HepG2 (cell line): ENCODE data around the gene TNNT3. TPM values are rescaled to one million over a fixed set of nuclear protein-coding genes. Genes with fewer than 3 reads are reported as not detected.

Experiments used
- ATAC-seq: fragments of 200-7000 bp; cut with Tn5 transposase; 3 replicates; pipeline ENCODE4 v1.9.1; 2020; ENCODE audit warnings: mild to moderate bottlenecking, moderate library complexity
- BruUV-seq: library from RNA; stranded (reverse); fragments of 400-500 nt; replicated peaks from 2 replicates; lab custom pipeline; 2021; lab: Mats Ljungman, UMichigan
- CTCF ChIA-PET: fragments of 300-600 bp; formaldehyde crosslinking; extraction: SDS; loops from one replicate; lab custom pipeline; 2021; ENCODE audit warnings: low total read pairs, inconsistent platforms, low intra/inter-chr PET ratio; lab: Yijun Ruan, JAX
- POLR2A ChIA-PET: fragments of 350-600 bp; sonication (Branson Sonifier 250); formaldehyde crosslinking; loops from one replicate; lab custom pipeline; 2020; ENCODE audit warnings: antibody characterized with exemption, inconsistent platforms; lab: Yijun Ruan, JAX
- DNase-seq: peaks from one replicate; pipeline ENCODE4 v3.0.0-alpha.2; 2015; ENCODE audit warnings: low spot score
- FAIRE-seq: peaks from 3 replicates; lab custom pipeline; 2011; peaks lifted over from hg19 to GRCh38; lab: Jason Lieb, UNC
- H2AFZ ChIP-seq: one replicate; pipeline ENCODE4 v1.6.1; 2011; ENCODE audit warnings: low read length, inconsistent platforms
- H3K27ac ChIP-seq: fragments of 300-600 bp; 3 replicates; pipeline ENCODE4 v1.8.0; 2011; ENCODE audit warnings: mixed run types, mild to moderate bottlenecking, mixed read lengths, low read length, inconsistent platforms; ENCODE audit not compliant: insufficient read depth; ENCODE audit errors: extremely low read length
- H3K27me3 ChIP-seq, 2 experiments: fragments of 200-600 bp in 1 of 2; 2 replicates in 1 of 2; 3 replicates in 1 of 2; pipeline versions ENCODE4 v1.6.0 to v1.8.0; 2011; ENCODE audit warnings: low read length in 2 of 2, mild to moderate bottlenecking in 2 of 2, moderate library complexity in 2 of 2, inconsistent platforms in 1 of 2; ENCODE audit not compliant: insufficient read depth in 2 of 2, control insufficient read depth in 1 of 2
- H3K36me3 ChIP-seq, 2 experiments: fragments of 200-600 bp in 1 of 2; replicated peaks in 1 of 2; 2 replicates in 1 of 2; 3 replicates in 1 of 2; pipeline versions ENCODE4 v1.5.1 to v1.8.0; 2011; ENCODE audit warnings: low read length in 2 of 2, inconsistent platforms in 1 of 2; ENCODE audit not compliant: insufficient read depth in 2 of 2, control insufficient read depth in 1 of 2
- H3K4me1 ChIP-seq: 2 replicates; pipeline ENCODE4 v1.5.1; 2012; ENCODE audit warnings: low read length, inconsistent platforms; ENCODE audit not compliant: insufficient read depth
- H3K4me2 ChIP-seq: 2 replicates; pipeline ENCODE4 v1.6.0; 2011; ENCODE audit warnings: low read depth, low read length, inconsistent platforms
- H3K4me3 ChIP-seq, 3 experiments: fragments of 200-600 bp in 1 of 3; sonication (generic), shearing (Covaris generic) in 1 of 3; replicated peaks in 1 of 3; 2 replicates each; pipeline ENCODE4 v1.5.1; 2011 to 2016; ENCODE audit warnings: low read length in 3 of 3, inconsistent platforms in 2 of 3, low read depth in 2 of 3, mild to moderate bottlenecking in 2 of 3, control low read depth in 1 of 3, mixed read lengths in 1 of 3; ENCODE audit not compliant: insufficient read depth in 1 of 3
- H3K79me2 ChIP-seq: one replicate; pipeline ENCODE4 v1.6.1; 2011; ENCODE audit warnings: low read length, inconsistent platforms; ENCODE audit not compliant: insufficient read depth
- H3K9ac ChIP-seq: 2 replicates; pipeline ENCODE4 v1.6.0; 2011; ENCODE audit warnings: mild to moderate bottlenecking, low read depth, low read length, inconsistent platforms; ENCODE audit not compliant: insufficient read depth
- H3K9me3 ChIP-seq: 2 replicates; pipeline ENCODE4 v1.5.1; 2012; ENCODE audit warnings: mild to moderate bottlenecking, low read length
- H4K20me1 ChIP-seq: 2 replicates; pipeline ENCODE4 v1.6.0; 2011; ENCODE audit warnings: inconsistent platforms, mild to moderate bottlenecking, low read length, moderate library complexity; ENCODE audit not compliant: insufficient read depth
- ARID2 ChIP-seq: sonication (generic); formaldehyde crosslinking; IDR thresholded peaks from 2 replicates; pipeline ENCODE4 v1.8.1; 2022; ENCODE audit warnings: mild to moderate bottlenecking, missing genetic modification reagents, borderline replicate concordance
- DRAP1 ChIP-seq: IDR thresholded peaks from 2 replicates; pipeline ENCODE4 v1.6.1; 2016; ENCODE audit warnings: missing genetic modification reagents, missing compliant biosample characterization
- ERF ChIP-seq: IDR thresholded peaks from 2 replicates; pipeline ENCODE4 v1.6.1; 2018; ENCODE audit warnings: missing biosample characterization, missing genetic modification reagents
- GATAD2A ChIP-seq: IDR thresholded peaks from 2 replicates; pipeline ENCODE4 v1.6.1; 2016
- PHF21A ChIP-seq: sonication (generic); formaldehyde crosslinking; IDR thresholded peaks from 2 replicates; pipeline ENCODE4 v1.5.0; 2020; ENCODE audit warnings: mild to moderate bottlenecking, missing genetic modification reagents
- THAP8 ChIP-seq: sonication (generic); formaldehyde crosslinking; IDR thresholded peaks from 2 replicates; pipeline ENCODE4 v1.5.1; 2020; ENCODE audit warnings: missing genetic modification reagents, mild to moderate bottlenecking, borderline replicate concordance
- ZBTB43 ChIP-seq: sonication (generic); formaldehyde crosslinking; conservative IDR thresholded peaks from 2 replicates; pipeline ENCODE4 v1.4.0; 2020; ENCODE audit warnings: missing genetic modification reagents
- ZFP37 ChIP-seq: sonication (generic); formaldehyde crosslinking; IDR thresholded peaks from 2 replicates; pipeline ENCODE4 v1.4.0; 2020; ENCODE audit warnings: missing genetic modification reagents, borderline replicate concordance
- ZNF333 ChIP-seq: sonication (generic); formaldehyde crosslinking; IDR thresholded peaks from 2 replicates; pipeline ENCODE4 v1.4.0; 2020; ENCODE audit warnings: mild to moderate bottlenecking, missing genetic modification reagents, borderline replicate concordance
- ZNF790 ChIP-seq: sonication (generic); formaldehyde crosslinking; IDR thresholded peaks from 2 replicates; pipeline ENCODE4 v1.8.0; 2022; ENCODE audit warnings: missing genetic modification reagents, mild to moderate bottlenecking, borderline replicate concordance
- ZNF800 ChIP-seq: sonication (generic); formaldehyde crosslinking; IDR thresholded peaks from 2 replicates; pipeline ENCODE4 v1.4.0; 2020; ENCODE audit warnings: missing genetic modification reagents
- WGBS: methylation state at CpG from one replicate; pipeline ENCODE4 v1.1.6; 2017; ENCODE audit warnings: low lambda C conversion rate; 5-methylcytosine and 5-hydroxymethylcytosine counted together
- in situ Hi-C: cut with HindIII; loops from 2 replicates; pipeline ENCODE4 v1.10.0; 2017; ENCODE audit warnings: low pct_unique_long_range_greater_than_20kb; ENCODE audit not compliant: extremely low pct_ligation_motif_present
- intact Hi-C: fragments of 100-400 bp; cut with micrococcal nuclease; formaldehyde crosslinking; loops from one replicate; pipeline ENCODE4 v1.10.0; 2022; ENCODE audit not compliant: unreplicated experiment
- polyA plus RNA-seq, 8 experiments: library from polyadenylated mRNA; depleted of rRNA in 3 of 8; stranded (reverse) in 7 of 8; unstranded in 1 of 8; fragments of >200 nt; fragmentation: Illumina TruSeq in 4 of 8; extraction: Trizol in 4 of 8; gene quantifications; 2 replicates each; pipeline versions ENCODE4 v1.2.1 to v1.2.3, GENCODE V29; 2011 to 2016; ENCODE audit warnings: low read depth in 4 of 8, missing spikeins in 1 of 8, mixed read lengths in 1 of 8; ENCODE audit not compliant: insufficient read depth in 1 of 8
- total RNA-seq, 5 experiments: library from RNA; depleted of rRNA; stranded (reverse); fragments of >200 nt; fragmentation: Illumina TruSeq; extraction: Trizol; gene quantifications; 2 replicates each; pipeline ENCODE4 v1.2.3, GENCODE V29; 2016; ENCODE audit warnings: low read depth in 1 of 5
- TF ChIP-seq, protein P1 (sequence below): sonication (generic); formaldehyde crosslinking; IDR thresholded peaks from 2 replicates; pipeline ENCODE4 v1.5.1; 2020; ENCODE audit warnings: mild to moderate bottlenecking, missing genetic modification reagents
- TF ChIP-seq, protein P2 (sequence below): sonication (generic); formaldehyde crosslinking; IDR thresholded peaks from 2 replicates; pipeline ENCODE4 v1.4.0; 2020; ENCODE audit warnings: missing genetic modification reagents, borderline replicate concordance

Gene TNNT3
- total and polyA plus RNA-seq, 2 of the 13 experiments (the other 11 are each of a cell fraction or from before 2014, with no cell fraction given) = not detected

- Histone ChIP-seq H3K4me3 (no peak overlapping the region), H3K4me2 (no peak overlapping the region), H3K9ac (no peak overlapping the region), H3K4me1 (no peaks in the 10 kb centered on the region), H3K9me3 (no peaks in the 10 kb centered on the region), H3K79me2 (no peaks in the 10 kb centered on the region), H4K20me1 (no peaks in the 10 kb centered on the region), H2AFZ (no peak overlapping the region), H3K36me3 (no peaks in the 10 kb centered on the region), H3K27me3 (peaks cover 25 to 77% of the 10 kb centered on the region in 2 experiments), H3K27ac (no peak overlapping the region)
- in situ Hi-C loops (no loop called here), intact Hi-C loops (no loop called here)
- DNase-seq (no peak), ATAC-seq (no peak), FAIRE-seq (no peak)
- 44% methylated on average over 9 of the region's 9 CpGs for WGBS
- POLR2A ChIA-PET = no interaction called here
- no TSS peak for BruUV-seq
- CTCF ChIA-PET = no interaction called here
- TF ChIP-seq ZBTB43 (CRISPR knock-in tag) (no peak), THAP8 (no peak), DRAP1 (CRISPR knock-in tag) (no peak), ZNF800 (CRISPR knock-in tag) (no peak), ERF (no peak), GATAD2A (CRISPR knock-in tag) (no peak), PHF21A (no peak), ZFP37 (no peak), ZNF333 (CRISPR knock-in tag) (no peak), ARID2 (CRISPR knock-in tag) (no peak), ZNF790 (no peak)
- TF ChIP-seq, protein P1, sequence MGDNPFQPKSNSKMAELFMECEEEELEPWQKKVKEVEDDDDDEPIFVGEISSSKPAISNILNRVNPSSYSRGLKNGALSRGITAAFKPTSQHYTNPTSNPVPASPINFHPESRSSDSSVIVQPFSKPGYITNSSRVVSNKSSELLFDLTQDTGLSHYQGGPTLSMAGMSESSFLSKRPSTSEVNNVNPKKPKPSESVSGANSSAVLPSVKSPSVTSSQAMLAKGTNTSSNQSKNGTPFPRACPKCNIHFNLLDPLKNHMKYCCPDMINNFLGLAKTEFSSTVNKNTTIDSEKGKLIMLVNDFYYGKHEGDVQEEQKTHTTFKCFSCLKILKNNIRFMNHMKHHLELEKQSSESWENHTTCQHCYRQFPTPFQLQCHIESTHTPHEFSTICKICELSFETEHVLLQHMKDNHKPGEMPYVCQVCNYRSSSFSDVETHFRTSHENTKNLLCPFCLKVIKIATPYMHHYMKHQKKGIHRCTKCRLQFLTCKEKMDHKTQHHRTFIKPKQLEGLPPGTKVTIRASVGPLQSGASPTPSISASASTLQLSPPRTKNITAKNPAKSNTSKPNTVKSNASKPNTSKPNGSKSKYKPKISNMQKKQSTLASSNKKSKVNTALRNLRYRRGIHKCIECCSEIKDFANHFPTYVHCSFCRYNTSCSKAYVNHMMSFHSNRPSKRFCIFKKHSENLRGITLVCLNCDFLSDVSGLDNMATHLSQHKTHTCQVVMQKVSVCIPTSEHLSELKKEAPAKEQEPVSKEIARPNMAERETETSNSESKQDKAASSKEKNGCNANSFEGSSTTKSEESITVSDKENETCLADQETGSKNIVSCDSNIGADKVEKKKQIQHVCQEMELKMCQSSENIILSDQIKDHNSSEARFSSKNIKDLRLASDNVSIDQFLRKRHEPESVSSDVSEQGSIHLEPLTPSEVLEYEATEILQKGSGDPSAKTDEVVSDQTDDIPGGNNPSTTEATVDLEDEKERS (CRISPR knock-in tag) = no peak
- TF ChIP-seq, protein P2, sequence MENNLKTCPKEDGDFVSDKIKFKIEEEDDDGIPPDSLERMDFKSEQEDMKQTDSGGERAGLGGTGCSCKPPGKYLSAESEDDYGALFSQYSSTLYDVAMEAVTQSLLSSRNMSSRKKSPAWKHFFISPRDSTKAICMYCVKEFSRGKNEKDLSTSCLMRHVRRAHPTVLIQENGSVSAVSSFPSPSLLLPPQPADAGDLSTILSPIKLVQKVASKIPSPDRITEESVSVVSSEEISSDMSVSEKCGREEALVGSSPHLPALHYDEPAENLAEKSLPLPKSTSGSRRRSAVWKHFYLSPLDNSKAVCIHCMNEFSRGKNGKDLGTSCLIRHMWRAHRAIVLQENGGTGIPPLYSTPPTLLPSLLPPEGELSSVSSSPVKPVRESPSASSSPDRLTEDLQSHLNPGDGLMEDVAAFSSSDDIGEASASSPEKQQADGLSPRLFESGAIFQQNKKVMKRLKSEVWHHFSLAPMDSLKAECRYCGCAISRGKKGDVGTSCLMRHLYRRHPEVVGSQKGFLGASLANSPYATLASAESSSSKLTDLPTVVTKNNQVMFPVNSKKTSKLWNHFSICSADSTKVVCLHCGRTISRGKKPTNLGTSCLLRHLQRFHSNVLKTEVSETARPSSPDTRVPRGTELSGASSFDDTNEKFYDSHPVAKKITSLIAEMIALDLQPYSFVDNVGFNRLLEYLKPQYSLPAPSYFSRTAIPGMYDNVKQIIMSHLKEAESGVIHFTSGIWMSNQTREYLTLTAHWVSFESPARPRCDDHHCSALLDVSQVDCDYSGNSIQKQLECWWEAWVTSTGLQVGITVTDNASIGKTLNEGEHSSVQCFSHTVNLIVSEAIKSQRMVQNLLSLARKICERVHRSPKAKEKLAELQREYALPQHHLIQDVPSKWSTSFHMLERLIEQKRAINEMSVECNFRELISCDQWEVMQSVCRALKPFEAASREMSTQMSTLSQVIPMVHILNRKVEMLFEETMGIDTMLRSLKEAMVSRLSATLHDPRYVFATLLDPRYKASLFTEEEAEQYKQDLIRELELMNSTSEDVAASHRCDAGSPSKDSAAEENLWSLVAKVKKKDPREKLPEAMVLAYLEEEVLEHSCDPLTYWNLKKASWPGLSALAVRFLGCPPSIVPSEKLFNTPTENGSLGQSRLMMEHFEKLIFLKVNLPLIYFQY (CRISPR knock-in tag) = no peak
These were observed 10.9 kb downstream of the TNNT3 start for GRCh38 chr11:1930462-1930830.
